Pons (tissue), 1 donor: Measurements from ENCODE around the gene SATB1.

Experiments
- DNase-seq: peaks from one replicate; pipeline ENCODE4 v3.0.0-alpha.2; 2016; ENCODE audit warnings: low spot score

The SATB1 gene

DNA sequence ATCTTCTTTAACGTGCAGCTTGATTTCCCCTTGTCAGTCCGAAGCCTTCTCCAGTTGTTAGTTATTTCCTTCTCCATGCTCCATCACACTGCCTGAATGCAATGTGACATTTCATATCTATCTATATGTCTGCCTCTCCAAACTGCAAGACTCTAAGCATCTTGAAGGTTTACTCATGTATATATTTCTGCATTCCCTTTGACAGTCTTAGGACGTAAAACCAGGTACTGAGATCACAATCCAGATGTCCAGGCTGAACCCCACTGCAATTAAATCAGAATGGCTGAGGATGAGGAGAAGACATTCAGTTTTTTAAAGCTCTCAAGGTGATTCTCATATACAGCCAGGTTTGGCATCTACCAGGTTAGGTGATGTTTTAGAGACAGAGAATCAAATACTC, 6.1 kb upstream of the SATB1 start:
- no peak for DNase-seq

- DNase-seq: no peak
Measured at GRCh38 chr3:18428991-18429745, 4.0 kb upstream of the SATB1 start.

GRCh38 chr3:18428036-18428435, 2.9 kb upstream of the SATB1 start:
- DNase-seq: no peak

DNA sequence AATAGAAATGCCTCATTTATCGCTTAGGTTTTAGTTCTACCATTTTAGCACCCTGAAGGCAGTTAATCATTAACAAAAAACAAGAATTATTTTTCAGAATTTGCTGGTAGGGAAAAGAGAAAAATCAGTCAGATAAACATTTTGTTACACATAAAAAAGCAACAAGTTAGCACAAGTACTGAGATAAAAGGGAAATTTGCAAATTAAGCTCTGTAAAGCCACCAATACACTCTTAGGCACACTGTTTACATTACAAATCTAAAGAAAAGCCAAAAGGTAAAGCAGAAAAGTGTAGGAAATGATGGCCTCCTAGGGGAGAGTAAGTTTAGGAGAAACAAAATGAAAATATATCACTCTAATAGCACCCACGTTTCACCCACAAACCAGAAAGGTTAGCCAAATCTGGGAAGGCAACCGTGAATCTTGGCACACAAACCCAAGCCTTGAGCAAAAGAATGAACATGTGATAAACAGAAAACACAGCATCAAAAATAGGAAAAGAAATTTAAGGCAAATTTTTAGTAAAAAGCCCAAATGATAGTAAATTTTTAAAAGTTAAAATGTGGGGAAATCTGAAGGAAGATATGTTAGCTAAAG, 1.6 kb upstream of the SATB1 start:
- no peak for DNase-seq

DNA sequence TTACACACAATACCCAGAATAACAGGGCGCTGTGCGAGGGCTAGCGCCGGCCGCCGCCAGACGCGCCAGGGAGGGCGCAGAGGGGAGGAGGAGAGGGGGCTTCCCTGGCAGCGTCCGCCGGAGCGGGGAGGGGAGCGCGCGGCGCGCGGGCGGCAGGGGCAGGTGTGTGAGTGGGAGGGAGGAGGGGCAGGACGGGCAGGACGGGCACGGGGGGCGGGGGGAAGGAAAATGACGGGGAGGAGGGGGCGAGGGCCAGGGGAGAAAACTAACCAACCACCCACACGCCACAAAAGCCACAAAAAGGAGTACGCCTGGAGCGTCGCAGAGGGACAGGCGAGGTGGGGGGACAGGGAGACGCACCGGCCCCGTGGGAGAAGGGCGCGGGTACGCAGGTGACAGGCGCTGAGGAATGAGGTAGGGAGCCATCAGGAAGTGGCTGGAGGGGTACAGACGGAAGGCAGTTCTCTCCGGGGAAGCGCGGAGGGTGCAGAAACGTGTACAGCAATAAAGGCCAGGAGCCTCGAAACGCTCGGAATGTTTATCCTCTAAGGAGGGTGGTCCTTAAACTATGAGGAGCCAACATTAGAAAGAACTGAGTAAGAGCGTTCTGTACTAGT, 610 bp upstream of the SATB1 start:
- no peak for DNase-seq

- no peak for DNase-seq
Measured at GRCh38 chr3:18424213-18424728, 868 bp downstream of the SATB1 start.

DNA sequence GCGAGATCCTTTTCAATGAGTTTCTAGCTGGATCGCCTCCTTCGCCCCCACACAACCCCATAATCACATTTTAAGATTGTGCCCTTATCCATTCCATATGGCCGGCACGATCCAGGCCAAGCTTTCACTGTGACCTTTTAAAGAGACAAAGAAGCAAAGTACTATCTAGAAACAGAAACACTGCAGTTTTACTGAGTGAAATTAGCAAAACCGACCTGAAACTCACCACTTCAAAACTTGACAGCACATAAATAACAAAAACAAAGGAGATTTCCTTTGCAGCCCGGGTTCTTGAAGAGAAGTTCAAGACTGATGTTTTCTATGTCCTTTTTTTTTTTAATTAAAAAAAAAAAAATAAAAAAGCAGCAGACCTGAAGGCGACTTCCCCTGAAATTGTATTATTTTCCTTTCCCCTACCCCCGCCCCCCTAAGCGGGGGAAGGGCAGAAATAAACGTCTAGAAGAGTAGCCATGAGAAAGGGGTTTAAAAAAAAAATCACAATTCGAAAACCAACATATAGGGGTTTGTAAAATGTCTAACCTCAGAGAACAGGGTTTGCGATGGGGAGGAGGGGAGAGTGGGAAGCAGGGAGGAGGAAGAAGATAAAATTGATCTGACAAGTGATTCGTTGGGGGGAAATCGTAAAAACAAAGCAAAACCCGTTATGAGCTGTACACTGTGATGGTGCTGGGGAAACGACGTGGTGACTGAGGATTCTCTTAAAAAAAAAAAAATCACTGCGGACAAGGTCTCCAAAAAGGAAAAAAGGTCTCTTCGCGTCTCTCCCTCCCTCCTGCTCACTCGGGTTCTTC, 1.5 kb downstream of the SATB1 start:
- DNase-seq: peak; percentile 79

- peak; percentile 52 for DNase-seq
Measured at GRCh38 chr3:18422972-18423371, 2.2 kb downstream of the SATB1 start.

DNA sequence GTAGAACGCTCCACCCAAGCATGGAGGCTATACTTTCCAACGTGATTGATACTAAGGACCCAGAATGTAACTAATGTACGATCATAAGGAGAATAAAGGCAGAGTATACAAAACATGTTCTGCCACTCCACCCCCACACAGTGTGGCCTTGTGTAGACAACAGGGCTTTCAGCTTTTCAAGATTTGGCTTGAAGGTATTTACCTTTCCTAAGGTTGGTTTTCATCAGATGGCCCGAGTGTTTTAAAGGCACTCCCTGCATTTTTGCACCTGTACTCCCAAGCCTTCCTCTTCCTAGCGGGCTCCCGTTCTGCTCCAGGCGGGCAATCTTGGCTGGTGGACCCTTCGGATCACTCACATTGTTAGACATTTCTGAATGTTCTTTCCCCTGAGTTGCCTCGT, 4.6 kb downstream of the SATB1 start:
- no peak for DNase-seq

- no peak for DNase-seq
Measured at GRCh38 chr3:18419232-18419631, 5.9 kb downstream of the SATB1 start.

DNA sequence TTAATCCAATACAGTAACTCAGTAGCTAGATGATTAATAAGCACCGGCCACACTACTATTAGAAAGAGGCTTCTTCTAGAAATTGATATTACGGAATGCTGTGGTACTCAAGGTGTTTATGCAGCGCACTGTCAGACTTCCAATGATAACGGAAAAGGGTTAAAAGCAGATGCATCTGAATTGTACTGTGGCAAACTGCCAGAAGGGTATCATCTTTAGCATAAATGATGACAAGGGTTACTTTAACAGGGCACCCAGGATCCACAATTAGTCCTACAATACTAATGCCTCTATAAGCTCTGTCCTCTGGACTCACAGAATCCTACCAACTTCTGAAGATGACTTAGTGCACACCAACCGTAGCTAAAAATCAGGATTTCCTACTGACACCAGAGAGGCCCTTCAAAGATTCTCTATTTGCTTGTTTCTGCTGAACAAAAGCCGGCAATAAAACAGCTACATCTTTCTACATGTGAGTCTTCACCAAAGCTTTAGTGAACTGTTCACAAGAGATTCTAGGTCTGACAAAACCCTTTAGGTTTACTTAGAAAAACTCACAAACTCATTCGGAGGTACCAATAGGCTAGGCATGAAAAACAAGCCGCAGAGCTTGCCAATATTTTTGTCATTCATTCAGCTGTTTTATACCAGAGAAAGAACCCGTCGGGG, 7.1 kb downstream of the SATB1 start:
- DNase-seq: no peak

GRCh38 chr3:18416332-18416731, 8.8 kb downstream of the SATB1 start:
- DNase-seq: no peak

DNA sequence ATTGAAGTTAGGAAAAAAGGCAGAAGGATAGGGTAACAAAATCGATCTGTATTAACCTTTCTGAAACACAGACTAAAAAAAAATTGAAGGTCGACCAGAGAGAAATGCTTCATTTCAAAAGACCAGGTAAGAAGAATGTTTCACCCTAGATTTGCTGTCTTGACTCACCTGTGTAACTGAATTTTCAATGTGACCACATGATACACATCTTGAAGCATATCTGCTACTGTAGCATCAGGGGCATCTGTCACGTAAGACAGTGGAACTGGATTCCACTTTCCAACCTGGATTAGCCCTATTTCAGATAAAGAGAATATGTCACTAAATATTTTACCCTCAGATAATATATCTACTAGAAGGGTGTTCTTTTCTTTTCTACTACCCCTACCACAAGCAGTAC, 9.3 kb downstream of the SATB1 start:
- DNase-seq: no peak

DNA sequence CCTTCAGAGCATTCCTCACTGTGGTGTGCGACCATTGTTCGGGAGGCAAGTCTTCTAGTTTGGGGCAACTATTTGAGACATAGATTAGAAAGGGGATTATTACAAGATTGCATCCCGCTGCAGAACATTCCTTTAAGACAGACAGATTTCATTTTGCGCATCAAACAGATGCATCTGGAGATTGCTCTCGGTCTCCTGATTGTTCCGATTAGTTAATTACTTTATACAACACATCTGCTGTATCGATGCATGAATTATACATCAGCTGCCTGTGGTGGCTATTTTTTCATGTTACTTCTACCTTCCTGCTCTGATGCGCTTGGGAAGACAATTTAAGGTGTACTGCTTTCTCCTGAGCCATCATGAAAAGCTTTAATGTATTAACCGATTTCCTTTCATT, 10.0 kb downstream of the SATB1 start:
- no peak for DNase-seq

DNA sequence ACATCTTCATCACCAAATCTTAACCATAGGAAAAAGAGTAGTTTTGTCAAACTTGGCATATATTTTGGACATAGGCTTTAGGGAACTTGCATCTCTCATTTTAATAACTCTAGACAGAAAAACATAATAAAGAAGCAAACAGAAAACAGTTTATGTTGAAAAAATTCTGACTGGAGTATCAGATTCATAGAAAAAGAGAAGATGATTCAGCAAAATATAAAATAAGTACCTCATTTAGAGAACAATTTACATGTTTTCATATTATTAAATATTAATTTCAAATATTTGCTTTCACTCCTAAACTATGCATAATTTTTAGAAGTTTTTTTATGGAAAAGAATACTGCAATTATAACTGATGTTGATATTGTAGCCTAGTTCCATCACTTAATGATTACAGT, 12.5 kb downstream of the SATB1 start:
- no peak for DNase-seq

GRCh38 chr3:18411541-18411940, 13.6 kb downstream of the SATB1 start:
- DNase-seq: no peak

DNA sequence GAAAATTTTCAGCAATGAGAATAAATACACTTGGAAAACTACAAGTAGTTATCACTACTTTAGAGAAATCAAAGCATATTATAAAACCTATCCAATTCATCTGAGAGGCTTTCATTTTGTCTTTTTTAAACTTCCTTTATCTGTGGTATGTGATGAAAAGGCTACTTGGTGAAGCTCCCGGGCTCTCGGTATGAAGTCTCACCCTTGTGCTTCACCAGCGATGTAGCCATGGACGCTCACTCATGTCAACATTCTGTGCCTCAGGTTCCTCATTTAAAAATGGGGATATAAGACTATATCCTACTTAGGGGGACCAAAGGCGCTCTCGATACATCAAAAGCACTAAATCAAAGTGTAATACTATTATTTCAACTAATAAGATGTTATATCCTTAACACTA, 14.9 kb downstream of the SATB1 start:
- DNase-seq: no peak

- no peak for DNase-seq
Measured at GRCh38 chr3:18409266-18409665, 15.9 kb downstream of the SATB1 start.

DNA sequence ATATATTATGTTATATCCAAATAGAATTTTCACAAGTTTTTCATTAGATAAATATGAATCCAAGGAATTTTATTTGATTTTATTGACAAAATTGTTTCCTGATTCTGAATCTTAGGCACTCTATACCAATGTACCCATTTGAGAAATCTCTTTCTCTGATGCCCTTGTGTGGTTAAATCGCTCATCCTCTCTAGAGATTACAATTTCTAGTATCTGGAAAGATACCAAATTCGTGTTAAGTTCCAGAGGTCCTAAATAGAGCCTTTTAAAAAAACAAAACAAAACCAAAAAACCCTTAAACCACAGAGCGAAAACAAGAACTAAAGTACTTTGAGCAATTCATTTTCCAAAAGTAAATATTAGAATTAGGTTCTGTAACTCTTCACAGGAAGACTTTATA, 20.0 kb downstream of the SATB1 start:
- no peak for DNase-seq

DNA sequence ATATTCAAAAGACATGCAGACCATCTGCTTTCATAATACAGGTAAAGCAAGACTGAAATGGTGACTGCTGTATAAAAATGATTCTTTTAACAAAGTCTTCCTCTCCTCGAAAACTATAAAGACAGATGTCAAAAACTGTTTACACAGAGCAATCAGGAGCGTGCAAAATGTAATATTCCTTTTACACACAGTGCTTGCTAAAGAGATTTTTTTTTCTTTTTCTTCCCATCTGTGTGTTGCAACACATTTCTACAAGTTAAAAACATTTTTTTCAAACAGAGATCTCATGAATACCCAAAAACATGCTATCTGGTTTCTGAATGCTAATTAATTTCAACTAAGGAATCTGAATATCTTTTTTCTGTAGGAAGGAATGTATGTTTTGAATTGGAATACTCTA, 22.1 kb downstream of the SATB1 start:
- DNase-seq: no peak

DNA sequence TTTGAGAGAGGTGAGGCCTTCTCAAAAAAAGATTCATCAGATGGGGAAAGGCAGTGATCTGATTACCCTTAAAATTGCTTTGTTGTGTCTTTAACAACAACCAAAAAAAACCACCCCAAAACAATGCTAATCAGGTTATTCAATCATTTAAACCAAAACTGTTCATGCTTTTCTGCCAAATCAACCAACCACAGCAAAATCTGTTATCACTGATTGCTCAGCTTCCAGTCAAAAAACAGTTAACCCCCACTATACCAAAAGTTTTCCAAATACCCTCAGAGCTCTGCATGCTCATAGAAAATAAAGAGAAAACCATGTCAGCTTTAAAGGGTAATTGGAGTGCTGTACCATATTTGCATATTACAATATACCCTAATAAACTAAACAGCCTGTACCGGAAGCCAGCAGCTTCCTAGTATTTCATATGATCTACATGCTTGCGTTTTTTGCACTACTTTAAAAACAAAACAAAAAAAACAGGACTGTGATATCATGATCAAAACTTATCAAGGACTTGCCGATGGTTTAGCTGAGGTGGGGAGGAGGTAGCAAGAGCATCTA, 22.8 kb downstream of the SATB1 start:
- no peak for DNase-seq
